Panc1 (cell line): ENCODE data around the gene TRAPPC12.

ENCODE experiments used
- POLR2AphosphoS5 ChIP-seq: IDR thresholded peaks from 2 replicates; pipeline ENCODE4 v1.6.1; 2012; ENCODE audit warnings: mild to moderate bottlenecking, low read depth, low read length, moderate library complexity
- TCF7L2 ChIP-seq: IDR thresholded peaks from 2 replicates; pipeline ENCODE4 v1.6.1; 2011; ENCODE audit warnings: mild to moderate bottlenecking, low read depth, low read length, inconsistent platforms
- TF ChIP-seq, protein P1 (sequence below): fragments of 450-650 bp; IDR thresholded peaks from 2 replicates; pipeline ENCODE4 v1.5.1; 2017; ENCODE audit warnings: mild to moderate bottlenecking

GRCh38 chr2:3467654-3468053 is 88.2 kb downstream of the TRAPPC12 start:
- TF ChIP-seq, protein P1, sequence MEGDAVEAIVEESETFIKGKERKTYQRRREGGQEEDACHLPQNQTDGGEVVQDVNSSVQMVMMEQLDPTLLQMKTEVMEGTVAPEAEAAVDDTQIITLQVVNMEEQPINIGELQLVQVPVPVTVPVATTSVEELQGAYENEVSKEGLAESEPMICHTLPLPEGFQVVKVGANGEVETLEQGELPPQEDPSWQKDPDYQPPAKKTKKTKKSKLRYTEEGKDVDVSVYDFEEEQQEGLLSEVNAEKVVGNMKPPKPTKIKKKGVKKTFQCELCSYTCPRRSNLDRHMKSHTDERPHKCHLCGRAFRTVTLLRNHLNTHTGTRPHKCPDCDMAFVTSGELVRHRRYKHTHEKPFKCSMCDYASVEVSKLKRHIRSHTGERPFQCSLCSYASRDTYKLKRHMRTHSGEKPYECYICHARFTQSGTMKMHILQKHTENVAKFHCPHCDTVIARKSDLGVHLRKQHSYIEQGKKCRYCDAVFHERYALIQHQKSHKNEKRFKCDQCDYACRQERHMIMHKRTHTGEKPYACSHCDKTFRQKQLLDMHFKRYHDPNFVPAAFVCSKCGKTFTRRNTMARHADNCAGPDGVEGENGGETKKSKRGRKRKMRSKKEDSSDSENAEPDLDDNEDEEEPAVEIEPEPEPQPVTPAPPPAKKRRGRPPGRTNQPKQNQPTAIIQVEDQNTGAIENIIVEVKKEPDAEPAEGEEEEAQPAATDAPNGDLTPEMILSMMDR: no peak
- TF ChIP-seq POLR2AphosphoS5 (no peak), TCF7L2 (no peak)
